NT2/D1 (cell line): ENCODE results near the gene COPB1.

Experiments used
- SUZ12 ChIP-seq: IDR thresholded peaks from 2 replicates; pipeline ENCODE4 v1.6.1; 2011; ENCODE audit not compliant: insufficient read length, insufficient read depth; ENCODE audit errors: extremely low read depth
- ZNF274 ChIP-seq: IDR thresholded peaks from 2 replicates; pipeline ENCODE4 v1.6.1; 2011; ENCODE audit warnings: mild to moderate bottlenecking, low read depth, low read length

DNA sequence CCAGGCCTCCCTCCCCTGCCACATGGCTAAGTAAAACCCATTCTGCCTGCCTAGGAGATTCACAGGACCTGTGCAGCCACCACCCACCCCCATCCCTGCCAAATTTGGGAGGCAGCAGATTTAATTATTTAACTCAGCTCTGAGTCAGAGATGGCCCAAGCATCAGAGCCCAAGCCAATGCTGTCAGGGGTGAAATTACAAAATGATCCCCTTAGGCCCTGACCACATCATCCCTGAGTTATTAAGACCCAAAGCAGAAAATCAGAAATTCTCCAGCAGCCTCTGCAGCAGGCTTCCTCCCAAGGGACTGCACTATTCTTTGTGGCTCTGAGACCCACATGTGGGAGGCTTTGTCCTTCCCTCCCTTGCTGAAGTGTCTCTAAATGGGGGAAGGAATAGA lies 87.8 kb downstream of the COPB1 start:
- TF ChIP-seq SUZ12 (no peak), ZNF274 (no peak)
